Measurements from ENCODE around the gene FLT3. TPM values are rescaled to one million over a fixed set of nuclear protein-coding genes. Genes with fewer than 3 reads are reported as not detected.

The FLT3 gene
- polyA plus RNA-seq, 2 of the 4 experiments (the other 2 are of a cell fraction) = not detected

DNA sequence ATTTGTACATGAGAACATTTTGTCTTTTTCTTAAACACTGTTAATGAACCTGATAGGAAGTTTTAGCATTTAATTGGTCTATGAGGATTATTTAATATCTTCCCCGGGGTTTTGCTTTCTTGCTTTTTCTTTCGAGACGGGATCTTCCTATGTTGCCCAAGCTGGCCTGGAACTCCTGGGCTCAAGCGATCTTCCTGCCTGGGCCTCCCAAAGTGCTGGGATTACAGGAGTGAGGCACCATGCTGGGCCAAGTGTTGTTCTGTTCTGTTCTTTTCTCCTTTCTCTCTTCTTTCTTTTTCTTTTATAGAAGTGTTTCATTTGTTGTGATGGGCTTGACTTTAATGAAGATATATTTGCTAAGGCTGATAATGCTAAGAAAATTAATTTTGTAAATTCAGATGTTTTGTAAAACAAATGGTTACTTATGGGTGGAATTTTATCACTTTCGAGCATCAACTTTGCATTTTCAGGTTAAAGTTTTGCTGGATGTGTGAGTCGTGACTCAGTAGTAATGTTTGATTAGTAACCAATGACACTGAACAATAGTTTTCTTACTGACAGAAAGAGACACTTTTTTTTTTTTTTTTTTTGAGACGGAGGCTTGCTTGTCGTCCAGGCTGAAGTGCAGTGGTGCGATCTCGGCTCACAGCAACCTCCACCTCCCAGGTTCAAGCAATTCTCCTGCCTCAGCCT, 40.2 kb upstream of the FLT3 start:
- whole genome bisulfite sequencing (ENCODE audit: missing lambda C conversion rate) = 49% methylated on average over 10 of the region's 10 CpGs
- peak overlapping the region in 1 of 2 experiments; percentile 100; a peak in 1 of 6 replicates for H3K27ac ChIP-seq
- POLR2A ChIA-PET = no interaction called here
- no peak for FAIRE-seq
- peak overlapping the region; percentile 97 for H3K4me2 ChIP-seq
- H3K4me1 ChIP-seq = peaks cover 16% of the 10 kb centered on the region; the same call in 2 of the 3 replicates
- H3K4me3 ChIP-seq = peak overlapping the region; percentile 99; the same call in 2 of the 3 replicates
- no peak for ATAC-seq
- CTCF ChIA-PET = no interaction called here
- H3K9me3 ChIP-seq = no peaks in the 10 kb centered on the region
- no peak for DNase-seq (ENCODE audit: low read depth in 1 of 2, low spot score in 1 of 2)
- no peak for TF ChIP-seq GATA3 (IDR thresholded peaks at IDR 0.05; ENCODE audit: borderline replicate concordance)
- TF ChIP-seq ELK1 (IDR thresholded peaks at IDR 0.05; ENCODE audit: low read depth, low read length) = no peak
- no peak for TF ChIP-seq EHMT2 (IDR thresholded peaks at IDR 0.05; ENCODE audit: low read depth)
- TF ChIP-seq ZC3H11A (IDR thresholded peaks at IDR 0.05) = no peak
- TF ChIP-seq CBX2 (IDR thresholded peaks at IDR 0.05; ENCODE audit: borderline replicate concordance, low read depth) = no peak
- TF ChIP-seq MAFK (IDR thresholded peaks at IDR 0.05; ENCODE audit: partially characterized antibody) = no peak
- TF ChIP-seq CHD2 (IDR thresholded peaks at IDR 0.05; ENCODE audit: low read length, partially characterized antibody) = no peak
- TF ChIP-seq PHF8 (IDR thresholded peaks at IDR 0.05; ENCODE audit: borderline replicate concordance, low read depth) = no peak
- TF ChIP-seq FOXS1 (CRISPR knock-in tag; IDR thresholded peaks at IDR 0.05) = no peak
- TF ChIP-seq, protein P1, sequence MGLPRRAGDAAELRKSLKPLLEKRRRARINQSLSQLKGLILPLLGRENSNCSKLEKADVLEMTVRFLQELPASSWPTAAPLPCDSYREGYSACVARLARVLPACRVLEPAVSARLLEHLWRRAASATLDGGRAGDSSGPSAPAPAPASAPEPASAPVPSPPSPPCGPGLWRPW (IDR thresholded peaks at IDR 0.05) = no peak
- TF ChIP-seq TFCP2L1 (CRISPR knock-in tag; IDR thresholded peaks at IDR 0.05) = no peak
- TF ChIP-seq RNF2 (IDR thresholded peaks at IDR 0.05; ENCODE audit: borderline replicate concordance, low read depth) = no peak
- no peak for TF ChIP-seq FOSB (CRISPR knock-in tag; IDR thresholded peaks at IDR 0.05)
- TF ChIP-seq, protein P2, sequence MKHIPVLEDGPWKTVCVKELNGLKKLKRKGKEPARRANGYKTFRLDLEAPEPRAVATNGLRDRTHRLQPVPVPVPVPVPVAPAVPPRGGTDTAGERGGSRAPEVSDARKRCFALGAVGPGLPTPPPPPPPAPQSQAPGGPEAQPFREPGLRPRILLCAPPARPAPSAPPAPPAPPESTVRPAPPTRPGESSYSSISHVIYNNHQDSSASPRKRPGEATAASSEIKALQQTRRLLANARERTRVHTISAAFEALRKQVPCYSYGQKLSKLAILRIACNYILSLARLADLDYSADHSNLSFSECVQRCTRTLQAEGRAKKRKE (CRISPR knock-in tag; IDR thresholded peaks at IDR 0.05; ENCODE audit: low read depth) = no peak
- TF ChIP-seq HEYL (CRISPR knock-in tag; IDR thresholded peaks at IDR 0.05) = no peak
- no peak for TF ChIP-seq NR3C1 (IDR thresholded peaks at IDR 0.05)
- TF ChIP-seq, protein P3, sequence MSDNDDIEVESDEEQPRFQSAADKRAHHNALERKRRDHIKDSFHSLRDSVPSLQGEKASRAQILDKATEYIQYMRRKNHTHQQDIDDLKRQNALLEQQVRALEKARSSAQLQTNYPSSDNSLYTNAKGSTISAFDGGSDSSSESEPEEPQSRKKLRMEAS (IDR thresholded peaks at IDR 0.05) = no peak

DNA sequence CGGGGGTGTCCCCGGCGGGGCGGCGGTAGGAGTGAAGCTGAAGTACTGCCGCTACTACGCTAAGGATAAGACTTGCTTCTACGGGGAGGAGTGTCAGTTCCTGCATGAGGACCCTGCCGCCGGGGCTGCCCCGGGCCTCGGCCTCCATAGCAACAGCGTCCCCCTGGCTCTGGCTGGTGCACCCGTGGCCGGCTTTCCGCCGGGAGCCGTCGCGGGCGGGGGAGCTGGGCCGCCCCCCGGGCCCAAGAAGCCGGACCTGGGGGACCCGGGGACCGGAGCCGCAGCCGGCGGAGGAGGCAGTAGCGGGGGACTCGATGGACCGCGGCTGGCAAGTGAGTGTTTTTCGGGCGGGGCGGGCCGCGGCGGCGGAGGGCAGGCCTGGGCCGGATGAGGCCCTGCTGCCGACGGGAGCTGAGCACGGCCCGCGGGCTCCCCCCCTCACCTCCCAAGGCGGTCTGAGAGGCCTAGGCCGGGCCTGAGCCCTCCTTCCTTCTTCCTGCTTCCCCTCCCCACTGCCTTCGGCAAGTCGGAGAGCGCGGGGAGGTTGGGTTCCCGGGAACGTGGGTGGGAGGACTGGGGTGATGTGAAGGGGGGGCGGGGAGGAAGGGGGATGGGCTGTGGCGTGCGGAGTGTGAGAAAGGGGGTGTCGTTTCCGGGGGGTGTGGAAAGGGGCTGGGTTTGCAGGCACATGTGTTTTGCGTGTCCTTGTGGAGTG, 38.5 kb upstream of the FLT3 start:
- ChIA-PET POLR2A (no interaction called here), CTCF (no interaction called here)
- peak overlapping the region; percentile 99 for H3K4me3 ChIP-seq
- FAIRE-seq (no peak), ATAC-seq (peak; percentile 82 to 89), DNase-seq (ENCODE audit: low read depth in 1 of 2, low spot score in 1 of 2) (peak; percentile 42 to 83)
- peaks cover 16% of the 10 kb centered on the region; the same call in 2 of the 3 replicates for H3K4me1 ChIP-seq
- 0% methylated on average over 4 of the region's 60 CpGs for WGBS (ENCODE audit: missing lambda C conversion rate)
- H3K27ac ChIP-seq = peak overlapping the region; percentile 96 to 100
- H3K4me2 ChIP-seq = peak overlapping the region; percentile 97
- no peaks in the 10 kb centered on the region for H3K9me3 ChIP-seq
- TF ChIP-seq, protein P3 (IDR thresholded peaks at IDR 0.05) = peak; percentile 56
- no peak for TF ChIP-seq EHMT2 (IDR thresholded peaks at IDR 0.05; ENCODE audit: low read depth)
- no peak for TF ChIP-seq CHD4 (IDR thresholded peaks at IDR 0.05; ENCODE audit: borderline replicate concordance)
- no peak for TF ChIP-seq FOSB (CRISPR knock-in tag; IDR thresholded peaks at IDR 0.05)
- TF ChIP-seq KDM1A (IDR thresholded peaks at IDR 0.05; ENCODE audit: low read depth) = no peak
- TF ChIP-seq, protein P4, sequence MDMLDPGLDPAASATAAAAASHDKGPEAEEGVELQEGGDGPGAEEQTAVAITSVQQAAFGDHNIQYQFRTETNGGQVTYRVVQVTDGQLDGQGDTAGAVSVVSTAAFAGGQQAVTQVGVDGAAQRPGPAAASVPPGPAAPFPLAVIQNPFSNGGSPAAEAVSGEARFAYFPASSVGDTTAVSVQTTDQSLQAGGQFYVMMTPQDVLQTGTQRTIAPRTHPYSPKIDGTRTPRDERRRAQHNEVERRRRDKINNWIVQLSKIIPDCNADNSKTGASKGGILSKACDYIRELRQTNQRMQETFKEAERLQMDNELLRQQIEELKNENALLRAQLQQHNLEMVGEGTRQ (IDR thresholded peaks at IDR 0.05) = no peak
- TF ChIP-seq REST (IDR thresholded peaks at IDR 0.05) = no peak
- TF ChIP-seq POLR2A (IDR thresholded peaks at IDR 0.05; ENCODE audit: low read length) = peak; percentile 48
- TF ChIP-seq FOSL2 (IDR thresholded peaks at IDR 0.05) = no peak
- TF ChIP-seq FOSL2 (CRISPR knock-in tag; IDR thresholded peaks at IDR 0.05) = no peak
- TF ChIP-seq PHF8 (IDR thresholded peaks at IDR 0.05; ENCODE audit: borderline replicate concordance, low read depth) = peak; percentile 72
- TF ChIP-seq JUN (IDR thresholded peaks at IDR 0.05) = no peak; a peak in 1 of 5 replicates
- no peak for TF ChIP-seq RCOR1 (IDR thresholded peaks at IDR 0.05; ENCODE audit: low read depth, low read length)
- no peak for TF ChIP-seq TFCP2L1 (CRISPR knock-in tag; IDR thresholded peaks at IDR 0.05)
- no peak for TF ChIP-seq RNF2 (IDR thresholded peaks at IDR 0.05; ENCODE audit: borderline replicate concordance, low read depth)
- TF ChIP-seq KDM5A (IDR thresholded peaks at IDR 0.05) = no peak
- TF ChIP-seq NPAS2 (CRISPR knock-in tag; IDR thresholded peaks at IDR 0.05; ENCODE audit: borderline replicate concordance) = no peak
- TF ChIP-seq ZC3H11A (IDR thresholded peaks at IDR 0.05) = no peak
- no peak for TF ChIP-seq MAFK (IDR thresholded peaks at IDR 0.05; ENCODE audit: partially characterized antibody)
- TF ChIP-seq HDAC2 (IDR thresholded peaks at IDR 0.05) = no peak

Data from A549 (cell line).